SK-N-DZ (cell line): ENCODE measurements around the gene GNPDA1. TPM values are rescaled to one million over a fixed set of nuclear protein-coding genes. Genes with fewer than 3 reads are reported as not detected.
"Not testable (repeated sequence)": the region's sequence is repeated elsewhere in the genome, so short reads cannot be mapped to it uniquely, and the experiment has no call there.

Experiments
- DNase-seq: peaks from one replicate; pipeline ENCODE4 v3.0.0-alpha.2; 2015; ENCODE audit warnings: low spot score
- polyA plus RNA-seq, 2 experiments: library from polyadenylated mRNA; depleted of rRNA; stranded (reverse); fragments of >200 nt; gene quantifications; 2 replicates each; pipeline ENCODE4 v1.2.3, GENCODE V29; 2014

Gene GNPDA1
- 82.7 and 117 TPM in 2 replicates for polyA plus RNA-seq (2014; cell fraction: cytosol; rRNA removed)
- polyA plus RNA-seq (2014; cell fraction: nucleus; rRNA removed), result 60.2 and 64.3 TPM in 2 replicates

- DNase-seq, result peak; percentile 68
These were observed at the start of gene GNPDA1 for GRCh38 chr5:142012792-142013388. Gene GNPDA1, minus strand, starts transcription at chr5:142013027. Its CDS starts 992 bp downstream, at chr5:142012035.

GRCh38 chr5:142059304-142059940, 46.6 kb upstream of the GNPDA1 start:
- no peak for DNase-seq

DNA sequence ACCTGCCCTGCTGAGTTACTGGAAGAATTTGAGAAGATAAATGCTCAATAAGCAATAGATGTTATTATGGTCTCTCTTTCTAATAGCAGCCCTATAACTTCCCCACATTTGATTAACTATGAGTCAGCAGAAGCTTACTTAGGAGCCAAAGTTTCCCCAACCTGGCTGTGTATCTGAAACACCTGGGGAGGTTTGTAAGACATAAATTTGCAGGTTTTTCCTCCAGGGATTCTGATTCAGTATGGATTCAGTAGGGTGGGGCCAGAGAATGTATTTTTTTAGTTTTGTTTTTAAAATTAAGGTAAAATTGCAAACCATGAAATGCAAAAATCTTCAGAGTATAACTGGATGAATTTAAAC, 44.9 kb upstream of the GNPDA1 start:
- DNase-seq, result no peak

DNA sequence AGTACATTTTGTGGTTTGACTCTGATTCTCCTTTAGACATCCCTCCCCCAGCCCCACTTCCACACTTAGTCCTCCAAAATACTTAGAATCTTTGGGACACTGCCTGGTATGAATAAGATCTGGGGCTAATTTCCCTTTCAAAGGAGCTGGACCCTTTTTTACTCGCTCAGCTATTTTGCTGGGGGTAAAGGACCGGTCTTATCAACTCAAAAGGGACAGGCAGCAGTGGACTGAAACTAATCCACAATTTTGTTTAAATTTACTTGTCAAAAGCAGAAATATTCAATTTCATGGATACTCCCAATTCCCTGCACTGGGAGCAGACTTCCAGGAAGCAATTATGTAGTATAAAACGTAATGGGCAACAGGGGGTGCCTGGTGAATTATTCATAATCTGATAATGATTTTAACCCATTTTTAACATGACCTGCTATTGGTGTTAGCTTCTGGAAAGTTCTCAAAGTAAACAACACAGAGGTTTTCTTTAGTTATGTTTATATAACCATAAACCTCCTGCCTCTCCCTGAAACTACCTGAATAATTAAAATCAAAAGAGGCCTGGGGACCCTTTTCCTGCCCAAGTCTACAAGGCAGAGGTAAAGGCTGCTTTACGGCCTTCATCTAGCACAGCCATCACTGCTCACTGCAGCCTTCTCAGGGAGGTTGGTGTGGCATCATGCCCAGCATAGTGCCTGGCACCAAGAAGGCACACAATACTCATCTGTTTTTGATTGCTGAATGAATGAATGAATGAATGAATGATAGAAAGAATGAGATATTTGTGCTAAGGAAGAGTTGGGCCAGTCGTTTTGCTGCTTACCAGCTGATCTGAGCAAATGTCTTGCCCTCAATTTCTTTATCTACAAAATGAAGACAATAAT, 44.2 kb upstream of the GNPDA1 start:
- DNase-seq, result no peak

GRCh38 chr5:142055301-142055700, 42.5 kb upstream of the GNPDA1 start:
- no peak for DNase-seq

DNA sequence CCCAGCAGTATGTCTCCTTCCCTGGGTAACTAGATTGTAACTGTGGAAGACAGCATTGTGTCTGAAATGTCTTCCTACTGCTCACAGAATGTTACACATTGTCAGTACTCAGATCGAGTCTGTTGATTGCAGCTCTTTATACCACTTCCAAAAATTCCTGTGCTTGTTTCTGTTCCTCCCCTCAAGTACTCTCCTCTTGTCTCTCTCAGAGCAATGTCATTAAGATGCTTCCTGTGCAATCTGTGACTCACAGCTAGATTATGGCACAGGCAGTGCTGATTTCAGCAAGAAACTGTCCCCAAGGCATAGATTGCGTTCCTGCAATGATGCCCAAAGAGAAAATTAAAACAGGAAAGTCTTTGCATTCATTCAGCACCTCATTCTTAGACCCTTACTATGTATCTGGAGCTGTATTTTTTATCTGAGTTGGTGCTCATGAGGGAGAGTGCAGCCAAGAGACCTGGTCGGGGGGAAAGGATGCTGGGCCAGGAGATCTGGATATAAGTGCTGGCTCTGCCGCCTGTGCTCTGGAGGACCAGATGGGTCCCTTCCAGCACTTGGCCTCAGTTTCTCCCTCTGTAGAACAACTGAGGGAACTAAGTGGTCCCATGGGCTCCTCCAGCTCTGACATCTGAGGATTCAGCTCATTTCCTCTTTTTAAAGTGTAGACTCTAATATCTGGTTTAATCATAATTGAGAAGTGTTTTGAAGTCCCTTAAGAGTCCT, 40.8 kb upstream of the GNPDA1 start:
- DNase-seq, result no peak

- DNase-seq, result not testable (repeated sequence)
These were observed 39.2 kb upstream of the GNPDA1 start for GRCh38 chr5:142052026-142052425.

DNA sequence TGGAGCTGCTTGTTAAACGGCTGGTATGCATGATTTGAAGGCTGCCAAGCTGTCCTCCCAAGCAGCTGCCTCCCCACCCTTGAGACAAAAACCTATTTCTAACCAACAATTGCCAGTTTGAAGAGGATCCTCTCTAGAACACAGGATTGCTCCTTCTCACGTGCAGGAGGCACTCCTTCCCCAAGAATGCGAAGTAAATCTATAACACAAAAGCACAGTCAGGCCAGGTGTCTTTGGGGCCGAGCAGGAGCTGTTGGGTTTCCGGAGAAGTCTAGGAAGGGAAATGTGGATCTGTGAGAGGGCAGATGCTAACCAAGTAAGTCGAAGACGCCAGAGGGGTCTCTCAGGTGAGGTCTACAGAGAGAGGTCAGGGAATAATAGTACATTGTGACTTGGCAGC, 35.4 kb upstream of the GNPDA1 start:
- DNase-seq, result no peak

DNA sequence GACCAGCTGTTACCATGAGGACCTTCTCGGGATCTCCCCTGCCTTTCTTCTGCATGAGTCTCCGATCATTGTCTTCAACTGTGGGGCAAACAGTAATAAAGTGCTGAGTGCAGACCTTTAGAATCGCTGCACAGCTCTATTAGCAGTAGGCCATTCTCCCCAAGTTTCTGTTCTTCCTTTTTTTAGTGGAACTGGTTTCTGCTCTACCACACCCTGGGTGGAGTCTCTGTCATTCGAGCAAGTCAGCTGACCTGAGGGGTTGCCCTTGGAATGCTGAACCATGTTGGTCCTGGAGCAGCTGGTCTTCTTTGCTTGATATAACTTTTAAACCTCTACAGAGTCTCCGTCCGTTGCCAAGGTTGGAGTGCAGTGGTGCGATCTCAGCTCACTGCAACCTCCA, 33.4 kb upstream of the GNPDA1 start:
- no peak for DNase-seq

GRCh38 chr5:142040881-142041280, 28.1 kb upstream of the GNPDA1 start:
- DNase-seq, result not testable (repeated sequence)

DNA sequence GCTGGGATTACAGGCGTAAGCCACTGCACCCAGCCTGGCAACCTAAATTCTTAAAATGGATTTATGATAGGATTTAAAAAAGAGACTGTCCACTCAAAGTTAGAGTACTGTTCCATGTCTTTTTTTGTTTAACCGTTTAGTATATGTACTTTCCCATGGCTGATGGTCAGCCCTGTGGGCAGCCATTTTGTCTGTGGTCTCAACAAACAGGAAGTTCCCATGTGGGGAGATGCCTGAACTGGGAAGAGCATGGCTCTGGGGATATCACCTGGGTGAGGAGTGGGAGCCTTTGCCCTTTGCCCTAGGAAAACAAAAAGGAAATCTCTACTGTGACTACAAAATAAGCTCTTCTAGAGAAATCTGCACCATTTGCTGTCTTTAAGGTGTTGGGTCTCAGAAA, 27.5 kb upstream of the GNPDA1 start:
- no peak for DNase-seq

DNA sequence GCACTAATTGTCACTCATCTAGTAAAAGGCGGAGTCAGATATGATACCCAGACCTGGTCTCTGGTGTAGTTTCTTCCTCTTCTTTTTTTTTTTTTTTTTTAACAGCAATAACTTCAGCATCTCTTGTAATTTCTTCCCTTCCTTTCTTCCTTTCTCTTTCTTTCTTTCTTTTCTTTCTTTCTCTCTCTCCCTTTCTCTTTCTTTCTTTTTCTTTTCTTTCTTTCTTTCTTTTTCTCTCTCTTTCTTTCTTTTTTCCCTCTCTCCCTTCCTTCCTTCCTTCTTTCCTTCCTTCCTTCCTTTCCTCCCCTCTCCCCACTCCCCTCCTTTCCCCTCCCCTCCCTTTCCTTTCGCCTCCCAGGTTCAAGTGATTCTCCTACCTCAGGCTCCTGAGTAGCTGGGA, 25.9 kb upstream of the GNPDA1 start:
- no peak for DNase-seq

- DNase-seq, result not testable (repeated sequence)
These were observed 24.8 kb upstream of the GNPDA1 start for GRCh38 chr5:142037599-142037998.

DNA sequence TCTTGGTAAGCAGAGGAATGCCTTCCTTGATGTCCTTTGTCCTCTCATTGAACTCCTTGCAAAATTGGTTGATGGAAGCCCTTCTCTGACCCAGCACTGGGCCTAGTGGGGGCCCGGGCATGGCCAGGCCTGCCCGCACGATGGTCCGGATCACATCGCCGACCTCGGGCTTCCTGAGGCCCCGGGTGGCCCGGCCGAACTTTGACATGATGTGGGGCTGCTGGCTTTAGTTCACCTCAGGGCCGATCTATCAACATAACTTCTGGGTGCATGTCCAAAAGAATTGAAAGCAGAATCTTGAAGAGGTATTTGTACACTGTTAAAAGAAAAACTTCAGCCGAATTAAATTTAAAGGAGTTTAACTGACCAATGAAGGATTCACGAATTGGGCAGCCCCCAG, 24.1 kb upstream of the GNPDA1 start:
- DNase-seq, result no peak

GRCh38 chr5:142034994-142035393, 22.2 kb upstream of the GNPDA1 start:
- no peak for DNase-seq

DNA sequence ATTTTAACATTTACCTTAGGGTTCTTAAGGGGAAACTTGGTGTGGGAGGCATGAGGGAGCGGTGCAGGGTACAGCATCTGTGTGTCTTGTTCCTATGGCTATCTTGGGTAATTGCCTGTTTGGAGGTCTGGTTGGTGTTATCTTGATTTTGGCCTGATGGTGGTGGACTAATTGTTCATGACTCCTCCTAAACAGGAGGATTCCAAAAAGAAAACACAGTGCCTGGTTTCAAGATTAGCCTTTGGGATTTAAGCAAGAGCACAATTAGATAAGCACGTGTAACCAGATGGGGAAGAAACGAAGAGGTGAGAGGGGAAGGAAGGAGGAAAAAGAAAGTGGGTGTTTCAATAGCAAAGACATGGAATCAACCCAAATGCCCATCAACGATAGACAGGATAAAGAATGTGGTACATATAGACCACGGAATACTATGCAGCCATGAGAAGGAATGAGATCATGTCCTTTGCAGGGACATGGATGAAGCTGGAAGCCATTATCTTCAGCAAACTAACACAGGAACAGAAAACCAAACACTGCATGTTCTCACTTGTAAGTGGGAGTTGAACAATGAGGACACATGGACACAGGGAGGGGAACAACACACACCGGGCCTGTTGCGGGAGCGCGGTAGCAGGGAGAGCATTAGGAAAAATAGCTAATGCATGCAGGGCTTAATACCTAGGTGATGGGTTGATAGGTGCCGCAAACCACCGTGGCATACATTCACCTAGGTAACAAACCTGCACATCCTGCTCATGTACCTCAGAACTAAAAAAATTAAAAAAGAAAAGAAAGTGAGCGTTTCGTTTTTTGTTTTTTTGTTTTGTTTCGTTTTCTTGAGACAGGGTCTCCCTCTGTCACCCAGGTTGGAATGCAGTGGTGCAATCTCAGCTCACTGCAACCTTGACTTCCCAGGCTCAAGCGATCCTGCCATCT, 21.1 kb upstream of the GNPDA1 start:
- DNase-seq, result peak; percentile 79

- peak; percentile 26 for DNase-seq
These were observed 20.2 kb upstream of the GNPDA1 start for GRCh38 chr5:142032747-142033631.

DNA sequence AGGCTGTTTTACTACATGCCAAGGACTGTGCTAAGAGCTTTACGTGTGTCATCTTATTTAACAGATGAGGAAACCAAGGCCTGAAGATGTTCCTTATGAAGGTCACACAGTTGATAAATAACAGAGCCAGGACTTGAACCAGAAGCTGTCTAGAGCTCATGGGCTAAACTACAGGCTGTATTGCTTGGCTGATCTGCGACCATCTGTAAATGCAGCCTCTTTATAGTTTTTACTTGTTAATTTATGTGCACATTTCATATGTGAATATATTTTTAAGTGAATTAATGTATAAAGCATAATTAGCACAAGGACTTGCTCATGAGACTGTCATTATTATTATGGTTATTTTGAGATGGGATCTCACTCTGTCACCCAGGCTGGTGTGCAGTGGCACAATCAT, 19.3 kb upstream of the GNPDA1 start:
- DNase-seq, result no peak

DNA sequence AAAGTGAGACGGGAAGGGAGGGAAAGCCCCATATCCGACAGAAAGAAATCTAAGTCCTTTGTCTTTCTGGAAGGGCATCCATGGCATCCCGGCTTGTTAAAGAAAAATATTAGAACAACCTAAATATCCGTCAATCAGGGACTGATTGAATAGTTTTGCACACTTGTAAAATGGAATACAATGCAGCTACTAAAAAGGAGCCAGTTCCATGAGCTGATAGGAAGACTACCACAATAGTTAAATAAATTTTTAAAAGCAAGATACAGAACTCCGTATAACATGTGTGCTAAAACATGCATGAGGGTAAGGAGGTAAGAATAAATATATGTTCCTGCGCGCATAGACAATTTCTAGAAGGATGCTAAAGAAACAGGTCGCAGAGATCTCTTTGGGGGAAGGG, 12.8 kb upstream of the GNPDA1 start:
- no peak for DNase-seq
